NCI-H187 treated with DMSO at 0.1 percent for 48 hours (cell line): ENCODE measurements around the gene RBSN.

ENCODE experiments used
- DNase-seq: peaks from one replicate; lab custom pipeline; 2025; lab: John Stamatoyannopoulos, UW

RBSN gene

GRCh38 chr3:15056676-15057404 lies 42.1 kb downstream of the RBSN start:
- no peak for DNase-seq

DNA sequence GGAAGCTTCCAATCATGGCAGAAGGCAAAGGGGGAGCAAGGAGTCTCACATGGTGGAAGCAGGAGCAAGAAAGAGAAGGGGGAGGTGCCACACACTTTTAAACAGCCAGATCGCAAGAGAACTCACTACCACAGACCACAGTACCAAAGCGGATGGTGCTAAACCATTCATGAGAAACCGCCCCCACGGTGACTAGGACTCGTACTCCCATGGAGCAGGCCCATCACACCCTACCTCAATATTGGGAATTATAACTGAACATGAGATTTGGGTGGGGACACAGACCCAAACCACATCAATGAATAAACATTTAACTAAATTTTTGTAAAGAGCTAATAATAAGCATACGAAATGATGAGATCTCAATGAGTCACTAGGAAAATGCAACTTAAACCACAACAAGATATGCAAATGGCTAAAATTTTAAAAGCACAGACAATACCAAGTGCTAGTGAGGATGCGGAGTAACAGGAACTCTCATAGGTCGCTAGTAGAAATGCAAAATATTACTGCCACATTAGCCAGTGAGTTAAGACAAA lies 43.9 kb downstream of the RBSN start:
- no peak for DNase-seq

GRCh38 chr3:15053541-15053940 lies 45.4 kb downstream of the RBSN start:
- DNase-seq = no peak

DNA sequence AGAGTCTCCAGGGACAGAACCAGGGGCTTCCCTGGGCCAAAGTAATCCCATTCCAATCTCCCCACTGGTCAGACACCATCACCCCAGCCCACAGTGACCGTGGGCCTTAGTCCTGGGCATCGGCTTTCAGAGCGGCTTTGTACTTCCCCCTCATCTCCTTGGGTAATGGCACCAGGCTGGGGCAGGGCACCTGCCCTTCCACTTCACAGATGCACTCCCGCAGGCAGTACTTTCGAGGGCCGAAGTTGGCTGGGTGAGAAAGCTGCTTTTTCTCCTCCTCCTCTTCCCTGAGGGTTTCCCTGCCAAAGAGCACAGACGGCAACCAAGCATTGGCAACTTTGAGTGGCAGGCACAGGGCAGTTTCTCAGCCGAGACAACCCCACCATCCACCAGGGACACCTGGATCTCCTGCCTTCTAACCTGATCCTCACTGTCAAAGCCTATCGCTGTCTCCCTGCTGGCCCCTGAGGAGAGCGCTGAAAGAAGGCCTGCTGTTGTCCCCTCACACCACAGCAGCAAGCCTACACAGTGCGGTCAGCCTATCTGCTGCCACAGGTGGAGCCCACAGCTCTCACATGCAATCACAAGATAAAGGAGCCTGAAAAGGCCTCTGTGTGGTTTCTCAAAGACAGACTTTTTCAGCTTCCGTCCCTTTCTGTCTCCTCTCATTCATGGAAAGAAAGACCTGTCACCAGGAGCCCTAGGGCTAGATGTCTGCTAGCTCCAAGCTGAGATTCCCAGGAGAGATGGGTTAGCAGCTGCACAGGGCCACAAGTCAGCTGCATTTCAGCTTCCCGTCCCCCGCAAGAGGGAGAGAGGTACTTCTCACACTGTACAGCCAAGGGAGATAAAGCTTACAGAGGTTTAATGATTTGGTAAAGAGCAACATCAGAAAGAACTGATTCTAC lies 46.4 kb downstream of the RBSN start:
- no peak for DNase-seq

DNA sequence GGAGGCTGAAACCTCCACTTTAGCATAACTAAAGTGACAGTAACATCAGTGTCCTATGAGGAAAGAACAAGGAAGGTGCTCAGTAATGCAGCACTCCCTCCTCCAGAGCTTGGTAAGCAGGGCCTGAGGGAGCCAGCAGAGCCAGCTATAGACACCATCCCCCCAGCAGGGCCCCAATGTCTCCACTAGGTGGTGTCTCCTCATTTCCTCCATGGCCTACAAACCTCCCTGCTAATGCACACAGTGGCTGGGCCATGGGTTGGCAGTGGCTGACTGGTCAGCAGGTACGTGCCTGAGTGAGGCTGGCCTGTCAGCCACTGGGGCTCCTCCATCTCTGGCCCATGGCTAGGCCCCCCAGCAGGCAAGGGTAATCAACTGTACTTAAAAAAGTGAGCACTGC lies 47.4 kb downstream of the RBSN start:
- DNase-seq = no peak

GRCh38 chr3:15050405-15051092 lies 48.4 kb downstream of the RBSN start:
- DNase-seq = no peak

DNA sequence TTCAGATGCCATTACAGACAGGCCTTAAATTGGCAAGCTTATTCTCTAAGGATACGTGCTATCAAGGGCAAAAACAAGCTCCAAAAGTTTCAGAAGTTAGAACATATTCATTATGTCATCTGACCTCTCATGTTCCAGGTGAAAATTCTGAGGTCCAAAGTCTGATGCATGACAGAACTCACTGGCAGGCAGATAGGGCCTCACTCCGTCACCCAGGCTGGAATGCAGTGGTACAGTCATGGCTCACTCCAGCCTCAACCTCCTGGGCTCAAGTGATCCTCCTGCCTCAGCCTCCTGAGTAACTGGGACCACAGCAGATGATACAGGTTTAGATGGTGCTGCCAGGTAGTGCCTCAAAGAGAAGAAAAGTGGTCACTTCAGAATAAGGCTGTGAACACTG lies 49.4 kb downstream of the RBSN start:
- DNase-seq = no peak

- no peak for DNase-seq
Observed at GRCh38 chr3:15045667-15046066, 53.3 kb downstream of the RBSN start.

GRCh38 chr3:15044326-15044725 lies 54.6 kb downstream of the RBSN start:
- DNase-seq = no peak

DNA sequence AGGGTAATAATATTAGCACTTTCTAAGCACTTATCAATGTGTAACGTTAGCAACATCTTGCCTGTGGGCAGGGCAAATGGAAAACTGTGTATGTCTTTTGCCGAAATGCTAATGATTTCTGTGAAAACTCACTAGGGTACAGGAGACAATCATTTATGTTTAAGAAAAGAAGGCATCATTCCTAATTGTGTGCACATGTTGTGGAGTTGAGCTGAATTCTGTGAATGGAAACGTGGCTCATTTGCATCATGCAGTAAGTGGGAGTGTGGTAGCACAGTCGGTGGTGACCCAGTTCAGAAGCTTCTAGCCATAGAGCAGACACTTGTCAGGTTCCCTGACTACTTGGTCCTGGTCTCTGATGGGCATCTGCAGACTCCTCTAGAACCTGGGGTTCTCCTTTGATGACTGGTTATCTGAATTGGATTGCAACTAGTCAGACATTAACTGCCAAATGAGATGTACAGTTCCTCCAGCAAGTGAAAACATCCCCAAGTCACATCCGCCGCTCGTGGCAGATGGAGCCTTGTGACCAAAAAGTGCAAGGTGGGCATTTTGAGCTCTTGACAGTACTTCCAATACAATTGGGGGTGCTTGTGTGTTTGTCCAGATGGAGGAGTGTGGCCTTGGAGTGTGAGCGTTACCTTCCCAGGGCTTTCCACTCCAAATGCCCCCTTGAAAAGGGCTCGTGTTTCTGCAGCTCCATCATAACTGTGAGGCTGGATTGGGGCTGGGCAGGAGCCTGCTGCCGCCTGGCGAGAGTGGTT lies 55.4 kb downstream of the RBSN start:
- no peak for DNase-seq

- no peak for DNase-seq
Observed at GRCh38 chr3:15042936-15043335, 56.0 kb downstream of the RBSN start.

DNA sequence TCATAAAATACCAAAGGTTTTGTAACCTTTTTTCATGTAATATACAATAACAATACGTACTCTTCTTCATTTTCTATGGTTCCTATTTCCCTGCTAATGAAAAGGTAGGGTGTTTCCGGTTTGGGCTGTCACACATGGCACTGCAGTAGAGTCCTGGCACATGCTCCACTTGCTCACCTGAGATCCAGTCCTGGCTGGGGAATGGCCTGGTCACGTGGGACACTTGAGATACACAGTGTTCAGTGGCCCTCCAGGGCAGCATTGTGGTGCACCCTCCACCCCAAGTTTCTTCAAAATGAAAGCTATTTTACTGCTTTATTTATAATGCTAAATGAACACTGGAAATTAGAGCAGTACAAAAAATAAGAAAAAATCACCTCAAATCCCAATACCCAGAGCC lies 57.0 kb downstream of the RBSN start:
- no peak for DNase-seq

GRCh38 chr3:15040844-15041243 lies 58.1 kb downstream of the RBSN start:
- DNase-seq = no peak

DNA sequence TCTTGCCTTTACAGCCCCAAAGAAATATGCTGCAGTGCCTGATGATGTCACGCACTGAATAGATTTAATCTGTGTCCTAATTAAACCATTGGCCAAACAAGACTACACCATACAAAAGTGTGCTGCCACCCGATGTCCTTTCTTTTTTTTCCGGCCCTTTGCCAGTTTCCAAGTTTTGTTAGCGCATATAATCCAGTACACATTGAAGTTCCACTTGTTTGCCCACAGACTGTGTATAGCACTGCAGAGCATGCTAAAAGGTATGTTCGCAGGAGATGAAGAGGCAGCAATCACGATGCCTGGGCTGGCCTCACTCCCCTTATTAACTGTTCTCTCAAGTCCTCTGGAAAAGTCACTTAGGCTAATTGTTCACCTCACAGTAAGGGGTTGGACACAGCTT lies 60.6 kb downstream of the RBSN start:
- DNase-seq = no peak

GRCh38 chr3:15033103-15033502 lies 65.8 kb downstream of the RBSN start:
- no peak for DNase-seq

GRCh38 chr3:15032650-15033049 lies 66.3 kb downstream of the RBSN start:
- no peak for DNase-seq

- no peak for DNase-seq
Observed at GRCh38 chr3:15029625-15030024, 69.3 kb downstream of the RBSN start.

- DNase-seq = no peak
Observed at GRCh38 chr3:15023719-15024118, 75.2 kb downstream of the RBSN start.

DNA sequence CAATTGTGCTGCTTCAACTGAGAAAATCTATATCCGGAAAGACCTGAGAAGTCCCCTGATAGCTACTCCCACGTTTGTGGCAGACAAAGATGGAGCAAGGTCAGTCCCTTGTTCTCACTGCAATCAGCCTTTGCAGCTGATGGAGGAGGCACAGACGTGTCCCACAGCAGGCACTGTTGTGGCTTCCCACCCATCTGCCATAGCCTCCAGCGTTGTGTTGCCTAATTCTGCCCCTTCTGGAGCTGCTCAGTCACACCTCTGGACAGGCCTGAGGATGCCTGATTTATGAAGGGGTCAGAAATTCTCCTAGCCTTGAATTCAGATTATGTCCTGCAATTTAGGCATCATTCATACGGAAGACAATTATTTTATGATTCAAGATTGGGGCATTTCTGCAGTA lies 75.7 kb downstream of the RBSN start:
- no peak for DNase-seq
